Activated T-cell treated with anti-CD3 and anti-CD28 coated beads for 48 hours (primary cell): Measurements from ENCODE around the gene ARFRP1.

Experiments
- DNase-seq: peaks from one replicate; pipeline ENCODE4 v3.0.0-alpha.2; 2020; ENCODE audit warnings: low read depth

ARFRP1 gene

DNA sequence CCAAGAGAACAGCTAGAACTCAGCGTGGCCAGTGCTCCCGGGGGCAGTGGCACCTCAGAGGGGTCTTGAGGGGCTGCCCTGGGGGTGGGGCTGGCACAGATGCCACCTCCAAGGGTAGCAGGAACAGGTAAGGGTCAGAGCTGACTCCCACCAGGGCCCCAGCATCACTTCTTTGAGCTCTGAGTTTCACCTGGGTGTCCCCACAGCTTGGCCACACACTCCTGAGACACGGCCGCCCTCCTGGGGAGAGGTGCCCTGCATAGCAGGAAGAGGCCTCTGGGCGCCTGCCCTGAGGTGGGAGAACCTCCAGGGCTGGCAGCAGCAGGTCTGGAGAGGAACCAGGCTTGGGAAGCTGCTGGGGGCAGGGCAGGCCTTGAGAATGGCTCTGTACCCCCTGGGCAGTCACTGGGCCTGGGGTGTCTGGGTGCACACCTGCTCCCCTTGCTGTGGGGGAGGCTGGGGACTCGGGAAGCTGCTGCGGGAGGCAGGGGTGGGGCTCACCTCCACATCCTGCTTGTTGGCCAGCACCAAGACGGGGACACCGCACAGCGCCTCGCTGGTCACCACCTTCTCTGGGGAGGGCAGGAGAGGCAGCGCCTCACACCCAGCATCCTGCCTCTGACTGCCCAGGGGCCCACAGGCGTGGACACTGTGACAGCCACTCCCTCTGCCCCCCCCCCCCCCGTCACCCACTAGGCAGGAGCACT, 6.3 kb downstream of the ARFRP1 start:
- DNase-seq, result no peak

DNA sequence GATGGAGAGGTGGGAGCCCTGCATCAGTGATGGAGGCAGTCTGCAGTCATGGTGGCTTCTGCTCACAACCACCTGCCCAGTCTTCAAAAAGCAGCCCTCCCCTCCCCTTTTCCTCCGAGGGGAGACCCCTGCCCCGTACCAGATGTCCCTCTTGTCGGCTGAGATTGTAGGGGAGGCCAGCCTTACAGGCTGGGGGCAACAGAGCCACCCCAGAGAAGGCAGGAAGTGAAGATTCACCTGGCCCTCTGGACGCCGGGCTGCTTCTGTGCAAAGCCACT, 6.8 kb downstream of the ARFRP1 start:
- no peak for DNase-seq

DNA sequence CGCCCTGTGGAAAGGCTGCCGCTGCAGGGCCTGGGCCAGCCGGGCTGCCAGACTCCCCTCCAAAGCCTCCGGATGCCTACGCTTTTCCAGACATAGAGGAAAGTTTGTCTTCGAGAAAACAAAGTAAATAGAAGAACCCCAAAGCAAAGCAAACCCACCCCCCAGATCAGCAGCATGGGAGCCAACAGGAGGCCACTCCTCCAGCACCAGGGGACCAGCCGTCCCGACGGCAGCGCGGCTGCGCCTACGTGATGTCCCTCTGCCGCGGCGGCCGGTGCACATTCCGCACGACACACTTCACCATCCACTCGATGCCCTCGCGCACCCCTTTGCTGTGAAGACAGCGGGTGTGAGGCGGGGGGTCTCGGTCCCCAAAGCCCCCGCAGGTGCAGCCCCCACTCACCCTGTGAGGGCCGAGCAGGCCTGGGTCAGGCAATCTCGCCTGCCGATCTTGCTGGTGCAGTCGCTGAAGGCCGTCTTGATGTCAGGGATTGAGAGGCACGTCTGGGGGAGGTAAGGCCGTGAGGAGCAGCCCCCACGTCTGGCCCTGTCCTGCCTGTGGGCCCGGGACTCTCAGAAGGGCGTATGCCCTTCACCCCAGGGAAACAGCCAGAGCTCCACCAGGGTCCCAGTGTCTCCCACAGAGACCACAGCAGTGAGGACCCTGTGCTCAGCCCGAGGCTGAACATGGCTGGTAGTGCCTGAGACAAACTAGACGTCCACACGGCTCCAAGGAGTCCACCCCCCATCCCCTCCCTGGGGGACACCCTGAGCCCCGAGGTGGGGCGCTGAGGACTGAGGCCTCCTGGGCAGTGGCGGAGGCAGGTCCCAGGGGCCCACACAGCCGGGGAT, 7.4 kb downstream of the ARFRP1 start:
- no peak for DNase-seq

DNA sequence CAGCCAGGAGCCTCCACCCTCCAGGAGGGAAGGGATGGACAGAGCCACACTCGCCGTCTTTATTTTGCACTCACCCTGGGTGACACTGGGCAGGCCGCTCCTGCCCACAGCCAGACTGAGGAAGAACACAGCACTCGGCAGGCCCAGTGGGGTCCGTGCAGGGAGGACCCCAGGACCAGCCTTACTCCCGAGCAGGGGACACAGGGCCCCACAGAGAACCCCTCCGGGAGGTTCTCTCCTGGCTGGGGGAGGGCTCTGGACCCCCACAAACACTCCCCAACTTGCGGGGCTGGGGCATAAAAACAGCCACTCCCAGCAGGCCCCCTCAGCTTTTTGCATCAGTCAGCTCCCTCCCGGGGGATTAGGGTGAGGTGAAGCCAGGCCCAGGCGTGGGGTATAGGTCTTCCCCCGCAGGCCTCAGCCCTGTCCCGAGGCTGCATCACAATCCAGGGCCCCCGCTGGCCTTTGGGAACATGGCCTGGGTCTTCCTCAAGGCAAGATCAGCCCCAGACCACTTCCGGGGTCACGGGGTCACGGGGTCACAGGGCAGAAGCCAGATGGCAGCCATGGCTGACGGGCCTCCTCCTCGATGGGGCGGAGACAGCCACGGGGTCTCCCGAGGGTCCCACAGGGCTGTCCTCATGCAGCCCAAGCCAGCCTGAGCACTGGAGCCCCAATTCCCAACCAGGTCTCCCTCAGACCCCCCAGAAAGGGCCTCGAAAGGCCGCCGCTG, 8.1 kb downstream of the ARFRP1 start:
- DNase-seq, result no peak

DNA sequence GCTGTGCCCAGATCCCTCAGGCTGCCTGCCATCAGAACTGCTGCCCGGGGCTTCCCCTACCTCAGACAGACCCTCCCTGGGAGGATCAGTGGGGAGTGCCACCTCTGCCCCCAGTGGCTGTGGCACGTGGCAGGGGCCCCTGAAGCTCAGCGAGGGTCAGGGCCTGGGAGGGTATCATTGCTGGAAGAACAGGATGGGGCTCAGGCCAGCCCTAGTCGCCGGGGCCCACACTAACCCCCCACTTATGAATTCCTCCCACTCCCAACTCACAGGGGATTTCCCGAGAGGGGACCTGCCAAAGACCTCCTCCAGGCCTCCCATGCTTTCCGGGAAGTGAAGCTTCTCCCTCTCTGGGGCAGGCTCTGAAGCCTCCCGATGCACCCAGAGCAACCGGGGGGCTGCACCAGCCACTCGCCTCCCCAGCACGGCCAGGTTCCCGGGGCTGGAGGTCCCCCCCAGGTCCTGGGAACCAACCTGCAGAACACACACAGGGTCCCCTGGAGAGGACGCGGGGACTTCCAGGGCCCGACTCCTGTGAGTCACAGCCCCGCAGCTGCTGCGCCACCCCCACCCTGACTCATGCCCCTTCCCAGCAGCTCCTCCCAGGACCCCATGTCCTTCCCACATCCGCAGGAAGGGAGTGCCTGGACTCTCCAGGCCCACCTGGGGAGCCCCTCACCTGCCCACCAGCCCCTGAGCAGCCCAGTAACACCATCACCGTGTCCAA, 8.9 kb downstream of the ARFRP1 start:
- peak; percentile 62 for DNase-seq

DNA sequence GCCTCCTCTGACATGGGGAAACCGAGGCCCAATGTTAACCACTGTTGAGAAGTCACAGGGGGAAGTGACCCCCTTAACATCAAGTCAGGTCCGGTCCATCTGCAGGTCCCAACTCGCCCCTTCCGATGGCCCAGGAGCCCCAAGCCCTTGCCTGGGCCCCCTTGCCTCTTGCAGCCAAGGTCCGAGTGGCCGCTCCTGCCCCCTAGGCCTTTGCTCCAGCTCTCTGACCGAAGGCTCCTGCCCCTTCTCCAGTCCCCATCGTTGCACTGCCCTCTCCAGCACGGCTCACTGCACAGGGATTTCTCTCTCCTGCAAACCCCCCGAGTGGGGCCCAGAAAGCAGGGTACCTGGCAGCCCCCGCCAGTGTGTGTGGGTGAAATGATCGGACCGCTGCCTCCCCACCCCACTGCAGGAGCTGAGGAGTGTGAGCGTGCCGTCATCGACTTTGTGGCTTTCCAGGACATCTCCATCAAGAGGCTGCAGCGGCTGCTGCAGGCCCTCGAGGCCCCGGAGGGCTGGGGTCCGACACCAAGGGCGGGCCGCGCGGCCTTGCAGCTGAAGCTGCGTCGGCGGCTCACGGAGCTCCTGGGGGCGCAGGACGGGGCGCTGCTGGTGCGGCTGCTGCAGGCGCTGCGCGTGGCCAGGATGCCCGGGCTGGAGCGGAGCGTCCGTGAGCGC, 9.8 kb downstream of the ARFRP1 start:
- no peak for DNase-seq

DNA sequence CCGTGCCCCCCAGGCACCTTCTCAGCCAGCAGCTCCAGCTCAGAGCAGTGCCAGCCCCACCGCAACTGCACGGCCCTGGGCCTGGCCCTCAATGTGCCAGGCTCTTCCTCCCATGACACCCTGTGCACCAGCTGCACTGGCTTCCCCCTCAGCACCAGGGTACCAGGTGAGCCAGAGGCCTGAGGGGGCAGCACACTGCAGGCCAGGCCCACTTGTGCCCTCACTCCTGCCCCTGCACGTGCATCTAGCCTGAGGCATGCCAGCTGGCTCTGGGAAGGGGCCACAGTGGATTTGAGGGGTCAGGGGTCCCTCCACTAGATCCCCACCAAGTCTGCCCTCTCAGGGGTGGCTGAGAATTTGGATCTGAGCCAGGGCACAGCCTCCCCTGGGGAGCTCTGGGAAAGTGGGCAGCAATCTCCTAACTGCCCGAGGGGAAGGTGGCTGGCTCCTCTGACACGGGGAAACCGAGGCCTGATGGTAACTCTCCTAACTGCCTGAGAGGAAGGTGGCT, 10.4 kb downstream of the ARFRP1 start:
- no peak for DNase-seq

DNA sequence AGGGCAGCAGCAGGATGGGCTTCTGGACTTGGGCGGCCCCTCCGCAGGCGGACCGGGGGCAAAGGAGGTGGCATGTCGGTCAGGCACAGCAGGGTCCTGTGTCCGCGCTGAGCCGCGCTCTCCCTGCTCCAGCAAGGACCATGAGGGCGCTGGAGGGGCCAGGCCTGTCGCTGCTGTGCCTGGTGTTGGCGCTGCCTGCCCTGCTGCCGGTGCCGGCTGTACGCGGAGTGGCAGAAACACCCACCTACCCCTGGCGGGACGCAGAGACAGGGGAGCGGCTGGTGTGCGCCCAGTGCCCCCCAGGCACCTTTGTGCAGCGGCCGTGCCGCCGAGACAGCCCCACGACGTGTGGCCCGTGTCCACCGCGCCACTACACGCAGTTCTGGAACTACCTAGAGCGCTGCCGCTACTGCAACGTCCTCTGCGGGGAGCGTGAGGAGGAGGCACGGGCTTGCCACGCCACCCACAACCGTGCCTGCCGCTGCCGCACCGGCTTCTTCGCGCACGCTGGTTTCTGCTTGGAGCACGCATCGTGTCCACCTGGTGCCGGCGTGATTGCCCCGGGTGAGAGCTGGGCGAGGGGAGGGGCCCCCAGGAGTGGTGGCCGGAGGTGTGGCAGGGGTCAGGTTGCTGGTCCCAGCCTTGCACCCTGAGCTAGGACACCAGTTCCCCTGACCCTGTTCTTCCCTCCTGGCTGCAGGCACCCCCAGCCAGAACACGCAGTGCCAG, 11.0 kb downstream of the ARFRP1 start, which contains the start of gene TNFRSF6B:
TSS of gene TNFRSF6B (plus strand) at position 25 of the 729 bp plus-strand sequence. CDS start at position 141, 116 bp downstream.
- no peak for DNase-seq

DNA sequence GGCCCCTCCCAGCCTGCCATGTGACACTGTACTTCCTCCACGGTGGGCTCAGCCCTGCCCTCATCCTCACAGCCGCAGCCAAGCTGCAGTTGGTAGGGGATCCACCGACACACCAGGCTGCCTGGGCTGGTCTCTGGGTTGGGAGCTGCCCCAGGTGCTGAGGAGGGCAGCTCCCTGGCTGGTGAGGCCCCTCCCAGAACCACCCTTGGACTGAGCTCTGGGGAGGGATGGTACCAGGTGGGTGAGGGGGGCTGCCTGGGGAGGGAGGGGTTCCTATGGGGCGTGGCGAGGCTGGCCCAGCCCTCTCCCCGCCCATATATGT, 11.5 kb downstream of the ARFRP1 start:
- DNase-seq, result no peak

DNA sequence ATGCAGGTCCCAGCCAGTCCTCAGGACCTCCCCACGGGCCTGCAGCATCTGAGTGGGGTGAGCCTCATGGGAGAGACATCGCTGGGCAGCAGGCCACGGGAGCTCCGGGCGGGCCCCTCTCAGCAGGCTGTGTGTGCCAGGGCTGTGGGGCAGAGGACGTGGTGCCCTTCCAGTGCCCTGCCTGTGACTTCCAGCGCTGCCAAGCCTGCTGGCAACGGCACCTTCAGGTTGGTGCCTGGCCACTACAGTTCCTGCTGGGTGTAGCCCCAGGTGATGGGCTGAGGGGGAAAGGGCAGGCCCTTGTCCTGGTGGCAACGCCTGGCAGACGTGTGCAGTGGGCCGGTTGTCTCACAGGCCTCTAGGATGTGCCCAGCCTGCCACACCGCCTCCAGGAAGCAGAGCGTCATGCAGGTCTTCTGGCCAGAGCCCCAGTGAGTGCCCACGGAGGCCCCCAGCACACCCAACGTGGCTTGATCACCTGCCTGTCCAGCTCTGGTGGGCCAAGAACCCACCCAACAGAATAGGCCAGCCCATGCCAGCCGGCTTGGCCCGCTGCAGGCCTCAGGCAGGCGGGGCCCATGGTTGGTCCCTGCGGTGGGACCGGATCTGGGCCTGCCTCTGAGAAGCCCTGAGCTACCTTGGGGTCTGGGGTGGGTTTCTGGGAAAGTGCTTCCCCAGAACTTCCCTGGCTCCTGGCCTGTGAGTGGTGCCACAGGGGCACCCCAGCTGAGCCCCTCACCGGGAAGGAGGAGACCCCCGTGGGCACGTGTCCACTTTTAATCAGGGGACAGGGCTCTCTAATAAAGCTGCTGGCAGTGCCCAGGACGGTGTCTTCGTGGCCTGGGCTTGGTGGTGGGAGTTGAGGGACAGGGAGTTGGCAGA, 12.1 kb downstream of the ARFRP1 start:
- no peak for DNase-seq

DNA sequence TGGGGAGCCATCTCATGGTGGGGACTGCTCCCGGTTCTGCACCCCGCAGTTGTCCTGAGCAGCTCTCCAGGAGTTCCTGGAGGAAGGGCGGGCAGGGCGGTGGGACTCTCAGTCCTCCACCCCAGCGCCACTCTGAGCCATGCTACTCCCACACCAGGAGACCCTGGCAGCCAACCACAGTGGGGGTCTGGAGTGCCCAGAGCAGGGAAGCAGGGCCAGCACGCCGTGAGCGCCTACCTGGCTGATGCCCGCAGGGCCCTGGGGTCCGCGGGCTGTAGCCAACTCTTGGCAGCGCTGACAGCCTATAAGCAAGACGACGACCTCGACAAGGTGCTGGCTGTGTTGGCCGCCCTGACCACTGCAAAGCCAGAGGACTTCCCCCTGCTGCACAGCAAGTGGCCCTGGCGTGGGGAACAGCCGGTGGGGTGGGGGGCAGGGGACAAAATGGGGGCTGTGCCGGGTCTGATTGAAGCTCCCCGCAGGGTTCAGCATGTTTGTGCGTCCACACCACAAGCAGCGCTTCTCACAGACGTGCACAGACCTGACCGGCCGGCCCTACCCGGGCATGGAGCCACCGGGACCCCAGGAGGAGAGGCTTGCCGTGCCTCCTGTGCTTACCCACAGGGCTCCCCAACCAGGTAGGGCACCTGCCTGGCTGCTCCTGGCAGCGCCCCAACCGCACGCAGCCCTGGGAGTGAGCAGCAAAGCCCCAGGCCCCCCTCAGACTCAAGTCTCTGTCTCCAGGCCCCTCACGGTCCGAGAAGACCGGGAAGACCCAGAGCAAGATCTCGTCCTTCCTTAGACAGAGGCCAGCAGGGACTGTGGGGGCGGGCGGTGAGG, 13.0 kb downstream of the ARFRP1 start:
- no peak for DNase-seq

DNA sequence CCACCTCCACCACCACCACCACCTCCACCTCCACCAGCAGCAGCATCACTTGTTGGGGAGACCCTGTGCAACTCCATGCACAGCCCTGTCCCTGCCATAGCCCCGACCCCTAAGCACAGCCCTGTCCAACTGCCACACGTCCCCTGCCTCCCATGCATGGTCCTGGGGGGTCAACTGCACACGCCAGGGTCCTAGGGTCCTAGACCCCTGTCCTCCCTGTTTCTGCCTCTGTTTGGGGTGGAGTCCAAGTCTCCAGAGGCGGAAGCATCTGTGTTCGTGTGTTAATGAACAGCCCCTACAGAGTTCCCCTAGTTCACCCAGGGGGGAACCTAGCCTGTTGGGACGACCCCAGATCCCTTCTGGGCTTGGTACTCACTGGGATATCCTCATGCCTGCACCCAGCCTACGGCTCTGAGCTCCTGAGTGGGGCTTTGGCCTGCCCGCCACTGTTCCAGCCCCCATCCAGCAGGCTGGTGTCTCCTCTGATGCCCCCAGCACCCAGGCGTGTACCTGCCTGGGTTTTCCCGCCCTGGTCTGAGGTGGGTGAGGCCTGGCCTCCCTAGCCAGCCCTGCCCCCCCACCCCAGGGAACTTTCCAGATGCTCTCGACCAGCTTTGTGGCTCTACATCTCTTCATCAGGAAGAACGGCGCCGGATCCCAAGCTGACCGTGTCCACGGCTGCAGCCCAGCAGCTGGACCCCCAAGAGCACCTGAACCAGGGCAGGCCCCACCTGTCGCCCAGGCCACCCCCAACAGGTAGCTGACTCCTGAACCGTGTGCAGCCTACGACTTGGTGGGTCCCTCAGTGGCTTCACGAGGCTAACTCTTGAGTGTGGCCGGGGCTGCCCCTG, 13.8 kb downstream of the ARFRP1 start:
- no peak for DNase-seq

DNA sequence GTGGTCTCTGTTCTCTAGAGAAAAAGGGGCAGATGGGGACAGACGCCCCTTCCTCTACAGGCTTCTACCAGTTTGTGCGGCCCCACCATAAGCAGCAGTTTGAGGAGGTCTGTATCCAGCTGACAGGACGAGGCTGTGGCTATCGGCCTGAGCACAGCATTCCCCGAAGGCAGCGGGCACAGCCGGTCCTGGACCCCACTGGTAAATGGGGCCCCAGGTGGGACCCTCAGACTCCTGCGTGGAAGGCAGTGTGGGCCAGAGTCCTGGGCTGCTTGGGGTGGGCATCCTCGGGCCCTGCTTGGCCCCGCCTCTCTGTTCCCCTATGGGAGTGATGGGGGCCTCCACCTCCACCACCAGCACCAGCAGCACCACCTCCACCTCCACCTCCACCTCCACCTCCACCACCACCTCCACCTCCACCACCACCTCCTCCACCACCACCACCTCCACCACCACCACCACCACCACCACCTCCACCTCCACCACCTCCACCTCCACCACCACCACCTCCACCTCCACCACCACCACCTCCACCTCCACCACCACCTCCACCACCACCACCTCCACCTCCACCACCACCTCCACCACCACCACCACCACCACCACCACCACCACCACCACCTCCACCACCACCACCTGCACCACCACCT, 14.6 kb downstream of the ARFRP1 start:
- no peak for DNase-seq

DNA sequence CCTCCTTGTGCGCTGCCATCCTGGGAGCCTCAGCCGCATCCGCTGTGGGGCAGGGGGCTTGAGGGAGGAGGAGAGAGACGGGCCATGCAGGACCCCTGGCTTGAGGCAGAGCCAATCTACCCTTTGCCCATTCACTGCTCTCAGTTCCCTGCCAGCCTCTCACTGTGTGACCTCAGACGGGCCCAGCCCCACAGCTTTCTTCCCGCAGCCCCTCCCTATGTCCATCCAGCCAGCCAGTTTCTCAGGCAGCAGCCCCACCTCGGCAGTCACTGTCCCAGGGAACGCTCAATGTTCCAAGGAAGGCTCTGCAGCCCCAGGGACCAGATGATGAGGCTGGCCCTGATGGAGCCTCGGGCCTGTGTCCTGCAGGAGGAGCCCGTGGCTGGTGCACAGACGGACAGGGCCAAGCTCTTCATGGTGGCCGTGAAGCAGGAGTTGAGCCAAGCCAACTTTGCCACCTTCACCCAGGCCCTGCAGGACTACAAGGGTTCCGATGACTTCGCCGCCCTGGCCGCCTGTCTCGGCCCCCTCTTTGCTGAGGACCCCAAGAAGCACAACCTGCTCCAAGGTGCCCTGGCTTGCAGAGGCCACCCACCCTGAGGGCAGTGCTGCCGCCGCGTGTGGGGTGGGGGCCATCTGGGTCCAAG, 15.2 kb downstream of the ARFRP1 start:
- DNase-seq, result no peak

DNA sequence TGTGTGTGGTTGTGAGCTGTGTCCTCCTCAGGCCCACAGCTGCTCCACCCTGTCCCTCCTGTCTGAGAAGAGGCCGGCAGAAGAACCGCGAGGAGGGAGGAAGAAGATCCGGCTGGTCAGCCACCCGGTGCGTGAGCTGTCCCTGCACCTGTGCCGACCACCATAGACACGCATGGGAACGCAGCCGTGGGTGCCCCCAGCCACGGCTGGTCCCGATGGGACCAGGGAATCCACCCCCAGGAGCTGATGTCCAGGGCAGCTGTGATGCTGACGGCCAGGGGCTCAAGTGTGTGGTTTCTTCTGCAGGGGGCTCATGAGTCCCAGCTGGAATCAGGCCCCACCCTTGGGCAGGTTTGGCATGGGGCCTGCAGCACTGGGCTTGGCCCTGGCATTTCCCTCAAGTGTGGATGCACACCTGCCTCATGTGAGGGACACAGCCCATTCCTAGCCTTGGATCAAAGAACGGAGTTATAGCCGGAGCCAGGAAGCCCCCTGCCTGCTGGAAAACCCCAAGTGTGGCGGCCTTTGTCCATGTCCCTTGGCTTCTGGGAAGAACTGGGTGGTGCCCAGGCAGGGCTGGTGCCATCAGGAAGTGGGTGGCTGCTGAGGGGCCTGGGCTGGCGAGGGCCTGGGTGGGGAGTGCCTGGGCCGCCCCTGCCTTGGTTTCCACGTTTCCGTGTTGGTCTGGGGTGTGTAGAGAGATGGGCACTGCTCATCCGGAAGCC, 15.9 kb downstream of the ARFRP1 start:
- no peak for DNase-seq
